ENCODE data around the gene SCNN1B.
"Not testable (repeated sequence)": the region's sequence is repeated elsewhere in the genome, so short reads cannot be mapped to it uniquely, and the experiment has no call there.

Gene SCNN1B

DNA sequence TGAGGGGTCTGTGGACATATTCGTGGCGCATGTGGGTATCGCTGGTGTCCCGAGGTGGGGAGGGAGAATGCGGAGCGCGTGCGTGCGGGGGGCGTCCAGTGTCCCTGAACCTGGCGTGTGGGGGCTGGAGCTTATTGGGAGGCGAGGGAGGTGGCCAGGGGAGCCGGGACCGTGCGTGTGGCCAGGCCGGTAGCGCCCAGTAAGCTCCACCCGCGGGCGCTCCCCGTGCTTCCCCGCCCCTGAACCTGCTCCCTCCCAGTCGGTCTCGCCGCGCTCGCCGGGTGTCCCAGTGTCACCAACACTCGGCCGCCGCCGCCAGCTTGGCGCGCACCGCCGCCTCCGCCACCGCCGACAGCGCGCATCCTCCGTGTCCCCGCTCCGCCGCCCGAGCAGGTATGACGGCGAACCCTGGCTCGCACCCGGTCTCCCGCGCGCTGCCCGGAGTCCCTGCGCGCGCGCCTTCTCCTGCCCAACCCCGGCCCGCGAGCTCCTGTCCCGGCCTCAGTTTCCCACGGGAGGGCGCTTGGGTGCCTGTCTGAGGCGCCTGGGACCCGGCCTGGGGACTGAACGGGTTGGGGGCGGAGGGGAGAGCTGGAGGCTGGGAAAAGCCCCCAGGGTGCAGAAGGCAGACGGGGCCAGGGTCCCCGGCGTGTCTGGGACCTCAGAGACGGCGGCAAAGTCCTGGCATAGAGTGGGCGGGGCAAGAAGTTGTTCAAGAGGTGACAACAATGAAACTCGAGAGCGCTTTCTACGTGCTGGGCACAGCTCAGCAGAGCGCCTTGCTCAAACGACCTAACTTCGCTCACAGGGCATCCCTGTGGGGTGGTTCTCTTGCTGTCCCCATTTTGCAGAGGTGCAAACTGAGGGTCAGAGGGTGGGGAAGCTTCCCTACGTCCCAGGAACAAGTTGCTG is at the start of gene SCNN1B:
SCNN1B (plus strand) TSS at position 258 of the 912 bp plus-strand sequence. CDS start 46,298 bp downstream, outside the sequence.
- ATAC-seq (no peak), DNase-seq (no peak)
- H3K4me3 Mint-ChIP-seq: peak within 1 kb of the TSS in 1 of 2 donors; percentile 9
- peaks cover 38% of the 10 kb centered on the region for H3K27me3 Mint-ChIP-seq
- peaks cover 9% of the 10 kb centered on the region for H3K4me1 Mint-ChIP-seq
- no peak within 1 kb of the TSS for H3K27ac Mint-ChIP-seq
- H3K9me3 Mint-ChIP-seq: peaks cover 0 to 5% of the 10 kb centered on the region in 2 donors

DNA sequence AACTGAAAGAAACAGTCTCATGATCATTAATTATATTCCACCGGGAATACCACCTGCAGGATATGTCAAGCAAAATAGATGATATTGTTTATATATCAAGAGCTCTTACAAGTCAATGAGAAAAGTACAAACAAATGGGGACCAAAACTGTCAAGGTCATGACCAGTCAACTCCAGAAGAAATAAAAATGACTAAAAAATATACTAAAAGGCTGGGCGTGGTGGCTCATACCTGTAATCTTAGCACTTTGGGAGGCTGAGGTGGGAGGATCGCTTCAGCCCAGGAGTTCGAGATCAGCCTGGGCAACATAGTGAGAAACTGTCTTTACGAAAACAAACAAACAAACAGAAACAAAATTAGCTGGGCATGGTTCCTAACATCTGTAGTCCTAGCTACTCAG is 49.8 kb upstream of the SCNN1B start:
- H3K4me1 Mint-ChIP-seq: no peaks in the 10 kb centered on the region
- peak; percentile 65 for ATAC-seq
- H3K27ac Mint-ChIP-seq: no peak overlapping the region
- peak in 1 of 2 donors; percentile 35 for DNase-seq
- H3K27me3 Mint-ChIP-seq: no peaks in the 10 kb centered on the region
- H3K4me3 Mint-ChIP-seq: no peak overlapping the region
- H3K9me3 Mint-ChIP-seq: peaks cover 0 to 8% of the 10 kb centered on the region in 2 donors

DNA sequence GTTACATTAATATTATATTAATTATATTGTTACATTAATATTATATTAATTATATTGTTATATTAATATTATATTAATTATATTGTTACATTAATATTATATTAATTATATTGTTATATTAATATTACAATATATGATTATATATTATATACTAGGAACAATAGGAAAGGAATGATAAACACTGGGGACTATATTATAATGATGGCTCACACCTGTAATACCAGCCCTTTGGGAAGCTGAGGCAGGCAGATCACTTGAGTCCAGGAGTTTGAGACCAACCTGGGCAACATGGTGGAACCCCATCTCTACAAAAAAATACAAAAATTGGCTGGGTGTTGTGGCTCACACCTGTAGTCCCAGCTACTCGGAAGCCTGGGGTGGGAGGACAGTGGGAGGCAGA is 48.5 kb upstream of the SCNN1B start:
- not testable (repeated sequence) for H3K4me1 Mint-ChIP-seq, H3K27me3 Mint-ChIP-seq, DNase-seq, H3K27ac Mint-ChIP-seq, ATAC-seq, H3K4me3 Mint-ChIP-seq, H3K9me3 Mint-ChIP-seq

DNA sequence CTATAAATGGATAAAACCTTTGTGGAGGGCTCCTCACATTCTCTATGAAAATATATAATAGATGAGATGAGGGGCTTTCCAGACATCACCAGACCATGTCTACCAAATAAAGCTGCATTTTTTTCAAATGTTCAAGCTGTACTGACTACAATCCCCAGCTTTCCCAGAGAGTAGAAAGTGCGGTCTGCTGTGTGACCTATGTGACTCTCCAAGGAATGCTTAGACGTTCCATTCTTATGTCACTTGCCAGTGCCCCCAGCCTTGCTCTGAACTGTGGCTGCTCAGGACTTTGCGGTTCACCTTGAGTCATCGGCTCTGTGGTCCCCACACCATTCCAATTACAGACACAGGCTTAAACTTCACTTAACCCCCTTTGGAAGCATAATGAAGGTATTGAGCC is 47.8 kb upstream of the SCNN1B start:
- Mint-ChIP-seq H3K27me3 (no peaks in the 10 kb centered on the region), H3K4me1 (no peaks in the 10 kb centered on the region)
- peak in 1 of 2 donors; percentile 16 for DNase-seq

GRCh38 chr16:23255000-23255399 is 47.1 kb upstream of the SCNN1B start:
- Mint-ChIP-seq H3K27me3 (peaks cover 6% of the 10 kb centered on the region), H3K9me3 (peaks cover 0 to 8% of the 10 kb centered on the region in 2 donors), H3K4me1 (no peaks in the 10 kb centered on the region), H3K4me3 (no peak overlapping the region), H3K27ac (no peak overlapping the region)
- ATAC-seq: peak; percentile 38
- no peak for DNase-seq

More for the DNA sequence above, 47.8 kb upstream of the SCNN1B start:
- H3K27ac Mint-ChIP-seq: no peak overlapping the region
- ATAC-seq: peak; percentile 74
- no peak overlapping the region for H3K4me3 Mint-ChIP-seq
- peaks cover 0 to 8% of the 10 kb centered on the region in 2 donors for H3K9me3 Mint-ChIP-seq

GRCh38 chr16:23256440-23256839 is 45.7 kb upstream of the SCNN1B start:
- ATAC-seq (no peak), DNase-seq (no peak)
- Mint-ChIP-seq H3K27me3 (peaks cover 8% of the 10 kb centered on the region), H3K9me3 (no peaks in the 10 kb centered on the region), H3K4me1 (no peaks in the 10 kb centered on the region), H3K27ac (no peak overlapping the region), H3K4me3 (no peak overlapping the region)

DNA sequence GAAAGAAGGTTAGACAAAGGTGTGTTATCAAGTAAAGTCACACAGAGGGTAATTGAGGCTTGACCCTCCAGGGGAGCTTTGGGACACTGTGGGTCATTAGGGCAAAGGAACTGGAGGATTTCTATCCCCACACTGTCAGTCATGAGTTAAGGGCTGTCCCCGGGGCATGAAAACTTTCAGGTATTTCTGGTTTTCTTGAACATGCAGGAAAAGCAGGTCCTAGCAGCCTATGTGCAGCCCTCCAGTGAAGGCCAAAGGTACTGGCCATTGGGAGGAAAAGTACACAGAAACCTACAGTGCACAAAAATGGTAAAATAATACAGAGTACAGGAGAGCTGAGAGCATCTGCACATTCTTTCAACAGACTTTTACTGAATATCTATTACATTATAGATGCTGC is 44.4 kb upstream of the SCNN1B start:
- H3K4me1 Mint-ChIP-seq: no peaks in the 10 kb centered on the region
- no peak for ATAC-seq
- peaks cover 8% of the 10 kb centered on the region for H3K27me3 Mint-ChIP-seq
- H3K27ac Mint-ChIP-seq: no peak overlapping the region
- no peak overlapping the region for H3K4me3 Mint-ChIP-seq
- H3K9me3 Mint-ChIP-seq: no peaks in the 10 kb centered on the region
- DNase-seq: no peak

DNA sequence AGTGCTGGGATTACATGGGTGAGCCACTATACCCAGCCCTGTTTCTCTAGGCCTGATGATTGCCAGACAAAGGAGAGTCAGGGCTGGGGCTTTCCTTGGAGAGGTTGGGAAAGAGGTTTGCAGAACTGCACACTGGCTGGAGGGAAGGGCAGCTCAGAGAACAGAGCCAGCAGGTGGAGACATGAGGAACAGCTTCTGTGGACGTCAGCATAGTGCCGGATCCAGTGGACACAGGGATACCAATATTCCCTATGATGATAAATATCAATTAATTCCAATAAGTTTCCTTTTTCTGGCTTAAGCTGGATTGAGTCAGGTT is 43.2 kb upstream of the SCNN1B start:
- Mint-ChIP-seq H3K4me1 (no peaks in the 10 kb centered on the region), H3K9me3 (no peaks in the 10 kb centered on the region), H3K4me3 (no peak overlapping the region), H3K27ac (no peak overlapping the region), H3K27me3 (peaks cover 8% of the 10 kb centered on the region)
- ATAC-seq: no peak
- no peak for DNase-seq

DNA sequence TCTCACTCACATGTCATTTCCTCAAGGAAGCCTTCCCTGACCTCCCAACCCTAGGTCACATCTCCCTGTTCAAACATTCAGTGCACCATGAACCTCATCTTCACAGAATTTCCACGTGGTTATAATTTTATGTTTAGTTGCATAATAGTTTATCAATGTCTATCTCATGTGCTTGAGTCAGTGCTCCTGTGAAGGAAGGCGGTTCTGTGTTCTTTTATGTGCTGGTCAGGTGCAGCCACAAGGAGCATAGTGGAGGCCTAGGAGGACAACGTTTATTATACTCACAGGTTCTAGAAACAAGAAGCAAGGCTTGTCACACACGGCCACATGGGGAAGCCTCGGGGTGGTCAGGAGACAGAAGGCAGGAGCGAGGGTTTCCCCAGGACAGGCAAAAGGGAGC is 34.5 kb upstream of the SCNN1B start:
- peaks cover 7% of the 10 kb centered on the region for H3K27me3 Mint-ChIP-seq

DNA sequence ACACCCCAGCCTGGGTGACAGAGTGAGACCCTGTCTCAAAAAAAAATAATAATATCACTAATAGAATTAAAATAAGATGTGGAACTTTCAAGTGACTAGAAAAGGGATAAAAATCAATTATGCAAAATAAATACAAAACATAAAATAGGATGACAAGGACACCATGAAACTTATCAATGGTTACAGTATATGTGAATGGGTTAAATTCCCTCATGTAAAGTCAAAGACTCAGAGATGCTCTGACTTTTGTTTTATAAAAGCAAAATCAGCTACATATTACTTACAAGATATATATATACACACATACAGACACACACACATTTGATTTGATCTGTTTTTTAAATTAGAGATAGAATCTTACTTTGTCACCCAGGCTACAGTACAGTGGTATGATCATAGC is 33.5 kb upstream of the SCNN1B start:
- peaks cover 0 to 4% of the 10 kb centered on the region in 2 donors for H3K9me3 Mint-ChIP-seq
- no peak overlapping the region for H3K4me3 Mint-ChIP-seq
- no peak overlapping the region for H3K27ac Mint-ChIP-seq
- peaks cover 7% of the 10 kb centered on the region for H3K27me3 Mint-ChIP-seq
- ATAC-seq (no peak), DNase-seq (no peak)
- no peaks in the 10 kb centered on the region for H3K4me1 Mint-ChIP-seq

More for the DNA sequence above, 34.5 kb upstream of the SCNN1B start:
- DNase-seq (no peak), ATAC-seq (no peak)
- Mint-ChIP-seq H3K9me3 (peaks cover 0 to 4% of the 10 kb centered on the region in 2 donors), H3K4me1 (no peaks in the 10 kb centered on the region), H3K27ac (no peak overlapping the region), H3K4me3 (no peak overlapping the region)

DNA sequence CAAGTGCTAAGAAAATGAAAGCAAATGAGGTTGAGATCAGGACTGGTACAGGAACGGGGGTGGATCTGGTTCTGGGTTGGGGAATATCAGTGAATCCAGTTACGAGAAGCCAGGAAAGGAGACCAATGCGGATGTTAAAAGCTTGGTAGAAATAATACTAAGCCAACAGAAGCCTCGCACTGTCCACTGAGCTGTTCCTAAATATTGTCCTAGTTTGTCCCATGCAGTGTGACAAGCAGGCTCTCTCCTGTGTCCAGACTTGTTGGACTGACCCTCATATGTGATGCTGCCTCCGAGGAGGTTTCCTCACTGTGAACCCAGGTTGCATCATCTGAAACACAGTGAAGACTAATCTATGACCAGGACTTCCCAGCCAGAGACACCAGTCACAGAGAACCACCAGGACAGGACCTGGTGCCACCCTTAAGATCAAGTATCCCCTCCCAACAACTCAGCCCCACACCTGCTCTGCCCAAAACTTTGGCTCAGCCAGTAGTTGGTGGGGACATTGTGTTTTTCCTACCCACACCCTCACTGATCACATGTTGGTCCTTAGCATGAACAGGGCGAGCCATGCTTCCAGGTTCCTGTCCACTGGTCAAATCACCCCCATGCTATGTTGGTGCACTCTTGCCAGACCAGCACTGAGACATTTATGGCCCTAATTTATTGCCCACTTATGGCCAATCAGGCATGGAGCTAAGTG is 32.7 kb upstream of the SCNN1B start:
- Mint-ChIP-seq H3K27me3 (peaks cover 7% of the 10 kb centered on the region), H3K4me3 (no peak overlapping the region), H3K4me1 (no peaks in the 10 kb centered on the region), H3K27ac (peak overlapping the region in 1 of 2 donors; percentile 4), H3K9me3 (peaks cover 0 to 4% of the 10 kb centered on the region in 2 donors)
- ATAC-seq (no peak), DNase-seq (no peak)

GRCh38 chr16:23270654-23271053 is 31.4 kb upstream of the SCNN1B start:
- Mint-ChIP-seq H3K9me3 (peaks cover 0 to 4% of the 10 kb centered on the region in 2 donors), H3K27me3 (peaks cover 16% of the 10 kb centered on the region), H3K4me1 (no peaks in the 10 kb centered on the region), H3K27ac (no peak overlapping the region), H3K4me3 (no peak overlapping the region)
- ATAC-seq: no peak
- DNase-seq: no peak

DNA sequence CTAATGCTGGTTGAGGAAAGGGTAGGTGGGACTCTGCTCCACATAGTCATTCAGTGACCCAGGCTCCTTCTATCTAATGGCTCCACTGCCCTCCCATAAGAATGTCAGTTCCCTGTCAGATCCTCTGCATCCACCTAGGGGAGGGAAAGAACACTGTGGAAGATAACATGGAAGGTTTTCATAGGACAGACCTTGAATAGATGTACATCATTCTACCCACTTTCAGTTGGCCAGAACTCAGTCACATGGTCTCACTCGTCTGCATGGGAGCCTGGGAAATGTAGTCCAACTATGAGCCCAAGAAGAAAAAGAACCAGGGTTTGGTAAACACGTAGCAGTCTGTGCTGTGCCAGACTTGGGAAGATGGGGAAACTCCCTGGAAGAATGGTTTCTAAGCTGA is 27.1 kb upstream of the SCNN1B start:
- Mint-ChIP-seq H3K4me1 (no peaks in the 10 kb centered on the region), H3K27me3 (peaks cover 35% of the 10 kb centered on the region), H3K9me3 (peaks cover 0 to 4% of the 10 kb centered on the region in 2 donors), H3K27ac (no peak overlapping the region), H3K4me3 (no peak overlapping the region)
- ATAC-seq (no peak), DNase-seq (no peak)

GRCh38 chr16:23276821-23277220 is 25.3 kb upstream of the SCNN1B start:
- DNase-seq: no peak
- Mint-ChIP-seq H3K4me3 (no peak overlapping the region), H3K27me3 (peaks cover 53% of the 10 kb centered on the region), H3K9me3 (peaks cover 0 to 4% of the 10 kb centered on the region in 2 donors), H3K27ac (peak overlapping the region in 1 of 2 donors; percentile 4), H3K4me1 (no peaks in the 10 kb centered on the region)
- no peak for ATAC-seq

DNA sequence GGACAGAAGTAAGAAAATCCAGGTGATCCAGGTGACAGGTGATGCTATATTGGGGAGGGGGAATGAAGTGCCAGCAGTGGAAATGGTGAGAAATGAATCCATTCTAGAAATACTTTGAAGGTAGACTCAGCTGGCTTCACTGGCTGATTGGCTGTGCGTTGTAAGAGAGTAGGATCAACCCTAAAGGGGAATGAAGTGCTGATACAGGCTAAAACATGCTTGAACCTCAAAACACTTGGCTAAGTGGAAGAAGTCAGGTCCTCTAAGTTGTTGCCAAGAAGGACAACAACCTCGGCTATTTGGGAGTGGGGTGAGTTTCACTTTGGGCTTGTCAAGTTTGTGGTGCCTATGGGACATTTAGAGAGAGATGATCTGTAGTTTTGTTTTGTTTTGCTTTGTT is 24.1 kb upstream of the SCNN1B start:
- no peak overlapping the region for H3K4me3 Mint-ChIP-seq
- peaks cover 54% of the 10 kb centered on the region for H3K27me3 Mint-ChIP-seq
- H3K9me3 Mint-ChIP-seq: no peaks in the 10 kb centered on the region
- H3K27ac Mint-ChIP-seq: no peak overlapping the region
- ATAC-seq: no peak
- H3K4me1 Mint-ChIP-seq: no peaks in the 10 kb centered on the region
- no peak for DNase-seq

DNA sequence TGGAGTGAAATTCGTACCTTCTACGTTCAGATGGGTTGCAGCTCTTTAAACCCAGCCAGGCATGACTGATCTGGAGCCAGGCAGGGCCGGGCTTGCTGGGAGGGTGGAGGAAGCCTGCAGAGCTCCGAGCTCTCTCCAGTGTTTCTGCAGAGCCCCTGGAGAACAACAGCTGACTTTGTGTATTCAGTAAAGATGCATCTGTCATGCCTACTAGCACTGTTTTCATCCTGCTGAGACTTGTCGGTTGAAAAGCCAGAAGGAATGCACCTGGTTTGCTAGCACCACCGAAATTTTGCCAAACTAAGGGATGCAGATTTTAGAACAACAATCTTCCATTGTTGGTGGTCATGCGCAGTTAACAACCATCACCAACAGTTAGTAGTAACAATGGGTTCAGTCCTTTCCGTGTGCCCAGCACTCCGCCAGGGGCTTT is 22.4 kb upstream of the SCNN1B start:
- H3K9me3 Mint-ChIP-seq: no peaks in the 10 kb centered on the region
- peaks cover 54% of the 10 kb centered on the region for H3K27me3 Mint-ChIP-seq
- H3K4me1 Mint-ChIP-seq: no peaks in the 10 kb centered on the region
- ATAC-seq: no peak
- DNase-seq: no peak
- H3K4me3 Mint-ChIP-seq: no peak overlapping the region
- H3K27ac Mint-ChIP-seq: no peak overlapping the region
